PC-3 (cell line): ENCODE results near the gene LPXN. TPM values are rescaled to one million over a fixed set of nuclear protein-coding genes. Genes with fewer than 3 reads are reported as not detected.

Experiments
- ATAC-seq: fragments of 200-7000 bp; cut with Tn5 transposase; 2 replicates; pipeline ENCODE4 v1.9.1; 2020; ENCODE audit warnings: mild to moderate bottlenecking, moderate library complexity
- BruUV-seq: library from RNA; stranded (reverse); fragments of 400-500 nt; replicated peaks from 2 replicates; lab custom pipeline; 2021; lab: Mats Ljungman, UMichigan
- CTCF ChIA-PET: fragments of 300-600 bp; sonication (Branson Sonifier 250); formaldehyde crosslinking; loops from one replicate; lab custom pipeline; 2022; ENCODE audit warnings: antibody characterized with exemption; lab: Charles Lee
- POLR2A ChIA-PET: fragments of 300-600 bp; sonication (Branson Sonifier 250); formaldehyde crosslinking; loops from one replicate; lab custom pipeline; 2022; ENCODE audit warnings: antibody characterized with exemption; ENCODE audit not compliant: unreplicated experiment; lab: Charles Lee
- DNase-seq: peaks from one replicate; pipeline ENCODE4 v3.0.0-alpha.2; 2015
- H2AFZ ChIP-seq: fragments of 300-600 bp; sonication (generic); 2 replicates; pipeline ENCODE4 v1.6.0; 2016; ENCODE audit warnings: antibody characterized with exemption, low read length
- H3F3A ChIP-seq: fragments of 300-600 bp; sonication (generic); one replicate; pipeline ENCODE4 v1.6.0; 2017; ENCODE audit warnings: antibody characterized with exemption, low read length, control low read depth, mild to moderate bottlenecking; ENCODE audit not compliant: unreplicated experiment
- H3K27ac ChIP-seq: fragments of 300-600 bp; sonication (generic); 2 replicates; pipeline ENCODE4 v1.5.1; 2016; ENCODE audit warnings: mild to moderate bottlenecking, low read length
- H3K27me3 ChIP-seq: fragments of 300-600 bp; sonication (generic); 2 replicates; pipeline ENCODE4 v1.6.1; 2016; ENCODE audit warnings: low read length, mixed read lengths
- H3K36me3 ChIP-seq: fragments of 300-600 bp; sonication (generic); 2 replicates; pipeline ENCODE4 v1.6.1; 2016; ENCODE audit warnings: low read depth, mixed run types, low read length, mixed read lengths
- H3K4me1 ChIP-seq: fragments of 300-600 bp; sonication (generic); 2 replicates; pipeline ENCODE4 v1.5.1; 2016; ENCODE audit warnings: low read length; ENCODE audit not compliant: insufficient read depth
- H3K4me2 ChIP-seq: fragments of 300-600 bp; sonication (generic); 2 replicates; pipeline ENCODE4 v1.6.0; 2016; ENCODE audit warnings: low read length
- H3K4me3 ChIP-seq: fragments of 300-600 bp; sonication (generic); 2 replicates; pipeline ENCODE4 v1.5.1; 2016; ENCODE audit warnings: mild to moderate bottlenecking, low read length, mixed read lengths
- H3K79me2 ChIP-seq: fragments of 300-600 bp; sonication (generic); 2 replicates; pipeline ENCODE4 v1.6.1; 2017; ENCODE audit warnings: low read length, mixed read lengths
- H3K9ac ChIP-seq: fragments of 300-600 bp; sonication (generic); 2 replicates; pipeline ENCODE4 v1.6.0; 2016; ENCODE audit warnings: mild to moderate bottlenecking, low read length
- H3K9me2 ChIP-seq: fragments of 300-600 bp; sonication (generic); replicated peaks from 2 replicates; pipeline ENCODE4 v1.6.1; 2016; ENCODE audit warnings: mixed run types, low read length, mixed read lengths
- H3K9me3 ChIP-seq: fragments of 300-600 bp; sonication (generic); 2 replicates; pipeline ENCODE4 v1.6.1; 2016; ENCODE audit warnings: low read length, mixed read lengths
- H4K20me1 ChIP-seq: fragments of 300-600 bp; sonication (generic); 2 replicates; pipeline ENCODE4 v1.6.1; 2016; ENCODE audit warnings: low read length, mixed read lengths
- EZH2 ChIP-seq: fragments of 300-600 bp; sonication (generic); IDR thresholded peaks from one replicate; pipeline ENCODE4 v1.6.1; 2017; ENCODE audit warnings: antibody characterized with exemption, mild to moderate bottlenecking, low read length; ENCODE audit not compliant: unreplicated experiment
- EZH2phosphoT487 ChIP-seq: fragments of 300-600 bp; sonication (generic); IDR thresholded peaks from 2 replicates; pipeline ENCODE4 v1.6.1; 2018; ENCODE audit warnings: mild to moderate bottlenecking, antibody characterized with exemption, low read length, borderline replicate concordance
- intact Hi-C: fragments of 100-400 bp; cut with micrococcal nuclease; formaldehyde crosslinking; loops from 2 replicates; pipeline ENCODE4 v1.9.0; 2023
- total RNA-seq: library from RNA; depleted of rRNA; stranded (reverse); fragments of >200 nt; gene quantifications from 2 replicates; pipeline ENCODE4 v1.2.3, GENCODE V29; 2014
- TF ChIP-seq, protein P1 (sequence below): fragments of 300-600 bp; sonication (generic); conservative IDR thresholded peaks from 2 replicates; pipeline ENCODE4 v1.5.1; 2017; ENCODE audit warnings: antibody characterized with exemption, low read depth, mild to moderate bottlenecking, low read length

The LPXN gene
- total RNA-seq, 1 experiment from 2014 or later = 12.1 TPM

- Histone ChIP-seq H3K36me3 (no peaks in the 10 kb centered on the region), H3K9ac (no peak overlapping the region), H3K79me2 (no peaks in the 10 kb centered on the region), H3K4me1 (peaks cover 2% of the 10 kb centered on the region; the same call in 1 of the 2 replicates), H3K27ac (no peak overlapping the region), H3K4me3 (no peak overlapping the region), H3K27me3 (no peaks in the 10 kb centered on the region), H3F3A (no peaks in the 10 kb centered on the region), H3K9me3 (no peaks in the 10 kb centered on the region), H3K9me2 (no peaks in the 10 kb centered on the region), H3K4me2 (no peak overlapping the region), H2AFZ (no peak overlapping the region), H4K20me1 (no peaks in the 10 kb centered on the region)
- TF ChIP-seq EZH2 = no peak
- TF ChIP-seq, protein P1, sequence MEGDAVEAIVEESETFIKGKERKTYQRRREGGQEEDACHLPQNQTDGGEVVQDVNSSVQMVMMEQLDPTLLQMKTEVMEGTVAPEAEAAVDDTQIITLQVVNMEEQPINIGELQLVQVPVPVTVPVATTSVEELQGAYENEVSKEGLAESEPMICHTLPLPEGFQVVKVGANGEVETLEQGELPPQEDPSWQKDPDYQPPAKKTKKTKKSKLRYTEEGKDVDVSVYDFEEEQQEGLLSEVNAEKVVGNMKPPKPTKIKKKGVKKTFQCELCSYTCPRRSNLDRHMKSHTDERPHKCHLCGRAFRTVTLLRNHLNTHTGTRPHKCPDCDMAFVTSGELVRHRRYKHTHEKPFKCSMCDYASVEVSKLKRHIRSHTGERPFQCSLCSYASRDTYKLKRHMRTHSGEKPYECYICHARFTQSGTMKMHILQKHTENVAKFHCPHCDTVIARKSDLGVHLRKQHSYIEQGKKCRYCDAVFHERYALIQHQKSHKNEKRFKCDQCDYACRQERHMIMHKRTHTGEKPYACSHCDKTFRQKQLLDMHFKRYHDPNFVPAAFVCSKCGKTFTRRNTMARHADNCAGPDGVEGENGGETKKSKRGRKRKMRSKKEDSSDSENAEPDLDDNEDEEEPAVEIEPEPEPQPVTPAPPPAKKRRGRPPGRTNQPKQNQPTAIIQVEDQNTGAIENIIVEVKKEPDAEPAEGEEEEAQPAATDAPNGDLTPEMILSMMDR = no peak
- ChIA-PET POLR2A (no interaction called here), CTCF (no interaction called here)
- DNase-seq = no peak
- BruUV-seq = no TSS peak
- intact Hi-C loops = no loop called here
- ATAC-seq = no peak
Measured at GRCh38 chr11:58531865-58532341, 43.8 kb downstream of the LPXN start.

- intact Hi-C loops = no loop called here
- DNase-seq = no peak
- no peaks in the 10 kb centered on the region for H3K36me3 ChIP-seq
- peaks cover 8% of the 10 kb centered on the region for H3K4me1 ChIP-seq
- no peak overlapping the region for H2AFZ ChIP-seq
- no peak; the same call in 1 of the 2 replicates for ATAC-seq
- POLR2A ChIA-PET = no interaction called here
- BruUV-seq = no TSS peak
- no peak overlapping the region for H3K27ac ChIP-seq
- H3K9me3 ChIP-seq = no peaks in the 10 kb centered on the region
- CTCF ChIA-PET = no interaction called here
- no peaks in the 10 kb centered on the region for H3K79me2 ChIP-seq
- no peaks in the 10 kb centered on the region for H3F3A ChIP-seq
- no peak for TF ChIP-seq EZH2
- no peak for TF ChIP-seq EZH2phosphoT487
- TF ChIP-seq, protein P1 = no peak
- no peaks in the 10 kb centered on the region for H3K27me3 ChIP-seq
- no peak overlapping the region for H3K9ac ChIP-seq
- no peaks in the 10 kb centered on the region for H3K9me2 ChIP-seq
- no peak overlapping the region for H3K4me2 ChIP-seq
- H4K20me1 ChIP-seq = no peaks in the 10 kb centered on the region
- no peak overlapping the region for H3K4me3 ChIP-seq
Measured at GRCh38 chr11:58530236-58530635, 45.4 kb downstream of the LPXN start.

DNA sequence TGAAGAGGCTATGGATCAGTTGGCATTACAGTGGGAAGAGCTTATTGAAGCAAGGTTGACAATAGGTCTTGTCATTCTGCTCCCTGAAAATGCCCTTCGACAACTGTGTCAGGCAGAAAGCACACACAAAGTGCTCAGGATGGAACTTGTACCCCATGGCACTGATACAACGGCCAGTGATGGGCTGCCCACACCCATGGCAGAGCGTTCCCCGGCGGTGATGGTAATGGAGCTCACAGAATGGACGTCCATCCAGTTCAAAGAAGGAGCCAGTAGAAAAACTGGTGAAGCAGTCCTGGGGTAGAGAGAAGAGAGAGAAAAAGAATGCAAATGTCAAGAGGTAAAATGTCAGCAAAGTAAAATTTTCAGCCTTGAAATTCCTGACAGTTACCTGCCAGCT, 48.2 kb downstream of the LPXN start:
- Histone ChIP-seq H3K27ac (no peak overlapping the region), H3K79me2 (no peaks in the 10 kb centered on the region), H4K20me1 (no peaks in the 10 kb centered on the region), H3K9me2 (no peaks in the 10 kb centered on the region), H3F3A (no peaks in the 10 kb centered on the region), H2AFZ (no peak overlapping the region), H3K4me1 (peaks cover 8% of the 10 kb centered on the region), H3K4me2 (no peak overlapping the region), H3K9ac (no peak overlapping the region), H3K27me3 (no peaks in the 10 kb centered on the region), H3K36me3 (no peaks in the 10 kb centered on the region), H3K9me3 (no peaks in the 10 kb centered on the region), H3K4me3 (no peak overlapping the region)
- ATAC-seq = no peak
- CTCF ChIA-PET = no interaction called here
- no peak for TF ChIP-seq EZH2phosphoT487
- intact Hi-C loops = no loop called here
- no peak for DNase-seq
- POLR2A ChIA-PET = interaction anchor here (0.8 kb wide), 1 partner anchor 648 kb away, joined by 6 read pairs; no protein-coding TSS in a partner anchor
- no TSS peak for BruUV-seq
